EH (cell line): ENCODE measurements around the gene OSBPL10.

Experiments used
- DNase-seq: peaks from one replicate; pipeline ENCODE4 v3.0.0-alpha.2; 2015; ENCODE audit warnings: low read depth

OSBPL10 gene

DNA sequence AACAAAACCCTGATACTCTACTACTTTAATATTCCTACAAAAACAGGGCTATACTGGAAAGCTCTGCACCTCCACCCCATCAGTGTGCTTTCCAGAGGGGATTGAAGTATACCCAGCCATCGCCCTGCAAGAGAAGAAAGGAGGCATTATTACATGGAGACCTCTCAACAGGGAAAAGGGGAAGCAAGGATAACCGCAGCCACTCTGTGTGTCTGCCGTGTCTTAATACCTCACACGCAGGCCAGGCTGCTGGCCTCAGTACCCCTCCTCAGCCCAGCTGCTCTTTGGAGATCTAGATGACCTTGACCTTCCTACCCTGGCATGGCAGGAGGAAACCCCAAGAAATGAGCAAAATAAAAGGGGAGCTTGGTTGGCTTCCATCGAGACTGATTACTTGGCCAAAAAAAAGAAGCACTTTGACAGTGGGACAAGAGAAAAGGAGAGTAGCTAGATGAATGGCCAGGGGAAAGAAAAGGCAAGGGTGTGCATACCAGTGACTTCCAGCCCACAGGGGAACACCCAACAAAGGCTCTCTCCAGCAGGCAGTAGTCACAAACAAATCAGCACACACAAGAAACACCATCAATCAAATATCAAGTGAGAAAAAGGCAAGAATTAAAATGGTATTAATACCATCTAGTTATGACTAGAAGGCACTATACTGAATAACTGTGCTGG, 318.9 kb downstream of the OSBPL10 start:
- no peak for DNase-seq

DNA sequence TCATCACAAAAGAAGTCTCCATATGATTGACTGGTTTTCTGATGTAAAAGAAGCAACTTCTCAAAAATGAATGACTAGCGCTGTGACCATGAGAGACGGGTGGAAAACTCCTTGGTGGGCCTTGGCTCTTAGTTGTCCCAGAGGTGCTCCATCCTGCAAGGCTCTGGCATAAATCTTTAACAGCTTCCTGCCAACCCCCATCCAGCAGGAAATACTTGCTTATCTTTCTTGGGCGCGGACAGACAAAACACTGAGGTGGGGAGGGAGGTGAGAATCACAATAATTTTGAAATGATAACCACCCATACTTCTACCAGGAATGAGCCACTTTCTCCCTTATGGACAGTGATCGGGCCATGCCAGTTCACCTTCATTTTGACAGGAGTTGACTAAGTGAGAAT, 319.8 kb downstream of the OSBPL10 start:
- DNase-seq = no peak

- DNase-seq = no peak
Observed at GRCh38 chr3:31659246-31659645, 321.8 kb downstream of the OSBPL10 start.

GRCh38 chr3:31654998-31655397, 326.1 kb downstream of the OSBPL10 start:
- no peak for DNase-seq

DNA sequence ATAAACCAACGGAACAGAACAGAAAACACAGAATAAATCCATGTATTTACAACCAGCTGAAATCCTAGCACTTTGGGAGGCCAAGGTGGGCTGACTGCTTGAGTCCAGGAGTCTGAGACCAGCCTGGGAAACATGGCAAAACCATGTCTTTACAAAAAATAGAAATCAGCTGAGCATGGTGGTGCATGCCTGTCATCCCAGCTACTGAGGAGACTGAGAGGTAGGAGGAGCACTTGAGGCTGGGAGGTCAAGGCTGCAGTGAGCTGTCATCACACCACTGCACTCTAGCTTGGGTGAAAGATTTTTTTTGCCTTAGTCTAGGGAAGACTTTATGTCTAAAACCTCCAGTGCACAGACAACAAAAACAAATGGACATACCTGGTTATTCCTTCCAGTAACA, 327.6 kb downstream of the OSBPL10 start:
- no peak for DNase-seq

DNA sequence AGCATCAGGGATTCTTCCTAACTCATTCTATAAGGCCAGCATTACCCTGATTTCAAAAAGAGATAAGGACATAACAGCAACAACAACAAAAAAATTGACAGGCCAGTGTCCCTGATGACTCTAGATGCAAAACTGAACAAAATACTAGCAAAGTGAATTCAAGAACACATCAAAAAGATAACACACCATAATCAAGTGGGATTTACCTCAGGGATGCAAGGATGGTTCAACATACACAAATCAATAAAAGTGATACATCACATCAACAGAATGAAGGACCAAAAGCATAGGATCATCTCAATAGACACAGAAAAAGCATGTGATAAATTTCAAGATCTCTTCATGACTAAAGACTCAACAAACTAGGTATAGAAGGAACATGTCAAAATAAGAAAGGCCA, 328.8 kb downstream of the OSBPL10 start:
- DNase-seq = no peak

GRCh38 chr3:31648286-31648968, 332.6 kb downstream of the OSBPL10 start:
- DNase-seq = no peak

GRCh38 chr3:31645256-31645655, 335.8 kb downstream of the OSBPL10 start:
- no peak for DNase-seq

GRCh38 chr3:31639828-31640227, 341.2 kb downstream of the OSBPL10 start:
- no peak for DNase-seq

DNA sequence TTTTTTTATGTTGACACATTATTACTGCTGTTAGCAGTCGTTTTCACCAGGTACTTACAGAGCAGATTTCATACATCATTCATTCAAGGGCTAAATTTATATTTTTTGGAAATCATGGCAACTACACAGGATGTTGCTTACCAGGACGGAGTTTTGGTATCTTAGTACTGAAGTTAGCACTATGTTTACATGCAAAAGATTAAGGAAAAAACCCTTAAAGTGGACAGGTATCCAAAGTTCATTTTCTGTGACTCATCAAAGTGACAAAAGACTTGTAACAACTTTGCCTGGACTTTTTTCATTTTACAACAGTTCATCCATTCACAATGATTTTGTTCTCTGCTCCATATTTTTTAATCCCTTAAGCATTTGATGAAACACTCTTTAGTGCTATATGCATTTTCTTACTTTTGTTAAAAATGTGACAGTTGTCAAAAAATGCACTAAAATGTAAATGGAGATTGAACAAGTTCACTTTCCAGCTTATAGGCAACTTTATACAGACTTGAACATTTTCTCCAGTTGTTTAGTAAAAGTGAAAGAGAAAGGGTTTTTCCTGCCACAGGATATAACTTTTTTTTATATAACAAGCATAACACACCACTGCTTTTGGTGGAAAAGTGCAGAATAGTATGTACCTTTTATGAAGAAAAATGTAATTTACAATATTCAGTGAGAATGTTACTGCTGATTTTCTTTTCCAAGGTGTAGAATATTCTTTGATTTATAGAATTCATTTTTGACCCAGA, 344.2 kb downstream of the OSBPL10 start:
- DNase-seq = no peak

- peak; percentile 4 for DNase-seq
Observed at GRCh38 chr3:31636049-31636448, 345.0 kb downstream of the OSBPL10 start.

DNA sequence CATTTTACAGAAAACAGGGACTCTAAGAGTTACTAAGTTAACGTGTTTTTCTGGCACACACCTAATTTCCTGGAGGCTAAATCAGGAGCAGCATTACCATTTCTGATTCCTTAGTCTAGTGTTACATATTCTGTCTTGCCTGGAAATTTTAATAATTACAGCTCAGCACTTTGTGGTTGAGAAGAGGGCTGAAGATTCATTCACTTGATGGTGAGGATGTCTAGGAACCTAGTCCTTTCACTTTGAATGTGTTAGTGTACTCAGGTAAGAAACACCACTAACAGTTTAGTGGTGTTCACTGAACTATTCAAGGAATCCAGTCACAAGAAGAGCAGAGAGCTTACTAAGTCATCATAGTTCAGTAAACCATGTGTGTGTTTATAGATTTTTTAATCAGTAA, 345.5 kb downstream of the OSBPL10 start:
- DNase-seq = peak; percentile 20

DNA sequence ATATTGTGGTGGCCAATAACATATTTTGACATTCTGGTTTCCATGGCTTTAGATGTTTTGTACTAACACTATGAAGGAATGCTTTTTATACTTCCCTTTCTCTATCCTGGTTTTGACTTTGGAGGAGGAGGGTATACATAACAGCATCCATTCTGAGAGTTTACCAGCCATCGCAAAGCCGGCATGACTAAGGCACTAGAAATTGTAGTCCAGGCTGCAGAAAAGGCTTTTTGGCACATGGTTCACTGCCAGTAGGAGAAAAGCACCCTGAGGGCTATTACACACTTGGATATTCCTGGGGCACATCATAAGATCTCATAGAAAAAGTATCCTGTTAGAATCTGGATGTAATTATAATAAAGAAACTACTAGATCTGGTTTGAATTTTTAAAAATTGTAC, 346.6 kb downstream of the OSBPL10 start:
- DNase-seq = peak; percentile 97

DNA sequence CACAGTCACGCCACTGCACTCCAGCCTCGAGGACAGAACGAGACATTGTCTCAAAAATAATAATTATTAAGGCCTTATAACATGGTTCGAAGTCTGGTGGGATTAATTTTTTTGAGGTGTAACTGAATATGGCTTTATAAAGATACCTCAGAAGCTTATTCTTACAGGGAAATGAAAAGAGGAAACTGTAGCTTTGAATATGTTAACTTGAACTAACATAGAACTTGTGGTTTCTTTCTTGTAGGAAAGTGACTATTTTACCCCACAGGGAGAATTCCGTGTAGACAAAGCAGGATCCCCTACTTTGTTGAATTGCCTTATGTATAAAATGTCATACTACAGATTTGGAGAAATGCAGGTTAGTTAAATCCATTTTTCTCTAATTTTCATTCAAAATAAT, 352.0 kb downstream of the OSBPL10 start:
- no peak for DNase-seq

DNA sequence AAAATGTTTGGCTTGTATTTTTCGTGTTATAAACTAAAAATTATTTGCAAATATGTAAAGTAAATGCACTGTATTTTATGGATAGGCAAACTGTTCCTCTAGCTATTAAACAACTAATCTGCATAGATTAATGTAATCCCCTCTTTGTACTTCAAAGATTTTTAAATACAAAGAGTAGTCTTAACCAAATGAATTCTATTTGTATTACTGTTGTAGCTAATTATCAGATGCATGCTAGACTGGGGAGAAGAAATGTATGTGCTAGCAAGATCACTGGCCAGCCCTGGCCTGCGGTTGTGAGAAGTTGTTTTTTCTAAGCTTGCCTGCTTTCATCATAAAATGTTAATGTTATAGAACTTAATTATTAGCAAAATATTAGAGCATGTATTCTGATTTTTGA, 355.7 kb downstream of the OSBPL10 start:
- no peak for DNase-seq

GRCh38 chr3:31624083-31624709, 356.9 kb downstream of the OSBPL10 start:
- DNase-seq = no peak

DNA sequence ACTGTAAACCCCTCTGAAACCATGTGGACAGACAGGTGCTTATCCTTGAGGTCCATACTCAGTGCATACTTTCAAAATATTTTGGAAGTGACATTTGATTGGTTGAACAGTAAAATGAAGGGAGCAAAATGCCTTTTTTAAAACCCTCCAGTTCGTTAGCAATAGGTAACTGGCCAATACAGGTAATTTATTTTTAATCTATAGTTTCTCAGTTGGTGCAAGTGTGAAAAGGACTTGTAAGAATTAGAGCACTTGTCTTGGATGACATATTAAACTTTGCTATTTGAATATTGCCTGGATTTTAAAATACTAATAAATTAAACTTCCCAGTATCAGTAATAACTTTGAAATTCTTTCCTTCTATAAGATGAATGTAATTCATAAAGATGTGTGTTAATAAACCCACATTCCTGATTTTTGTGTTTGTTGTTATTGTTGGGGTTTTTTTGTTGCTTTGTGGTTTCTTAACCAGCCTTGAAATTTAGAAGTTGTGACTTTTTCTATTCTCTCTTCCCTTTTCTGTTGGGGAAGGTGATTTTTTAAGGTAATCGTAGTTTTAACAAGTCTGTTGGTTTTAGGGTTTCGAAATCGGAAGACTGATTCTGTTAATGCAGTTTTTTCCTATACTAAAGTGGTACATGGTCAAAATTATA, 358.3 kb downstream of the OSBPL10 start:
- no peak for DNase-seq

GRCh38 chr3:31621314-31621713, 359.7 kb downstream of the OSBPL10 start:
- peak; percentile 48 for DNase-seq

DNA sequence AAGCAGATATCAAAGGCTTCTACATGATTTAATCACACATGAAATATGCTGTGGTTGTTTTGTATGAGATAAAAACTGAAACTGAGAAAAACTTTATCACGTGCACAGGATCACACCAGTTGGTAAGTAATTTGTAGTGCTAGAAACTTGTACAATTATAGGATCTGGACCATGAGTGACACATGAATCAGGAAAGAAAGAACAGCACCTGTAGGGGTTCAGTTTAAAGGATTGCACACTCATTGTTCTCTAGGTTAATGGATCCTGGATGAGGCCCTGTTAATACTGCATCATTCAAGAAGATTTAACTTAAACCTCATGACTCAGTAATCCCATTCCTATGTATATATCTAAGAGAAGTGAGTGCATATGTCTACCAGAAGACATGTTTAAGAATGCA, 360.4 kb downstream of the OSBPL10 start:
- no peak for DNase-seq

- DNase-seq = no peak
Observed at GRCh38 chr3:31616711-31617110, 364.4 kb downstream of the OSBPL10 start.

GRCh38 chr3:31615071-31615875, 365.8 kb downstream of the OSBPL10 start:
- no peak for DNase-seq
